Common myeloid progenitor, CD34-positive (primary cell): Measurements from ENCODE around the gene GRK7.
"Not testable (repeated sequence)": the region's sequence is repeated elsewhere in the genome, so short reads cannot be mapped to it uniquely, and the experiment has no call there.

Source experiments
- CTCF ChIA-PET: fragments of 350-600 bp; sonication (Branson Sonifier 250); formaldehyde crosslinking; loops from one replicate; lab custom pipeline; 2021; ENCODE audit warnings: antibody characterized with exemption; lab: Charles Lee
- POLR2A ChIA-PET: fragments of 350-600 bp; sonication (Branson Sonifier 250); formaldehyde crosslinking; loops from one replicate; lab custom pipeline; 2021; ENCODE audit warnings: antibody characterized with exemption; lab: Charles Lee
- DNase-seq, 3 donors: peaks; one replicate each; pipeline versions ENCODE4 v3.0.0 to v3.0.0-alpha.2; 2013
- H3K27ac ChIP-seq, 2 experiments: 1 replicate in 1 of 2; 2 replicates in 1 of 2; pipeline ENCODE4 v1.7.0; 2013; ENCODE audit warnings: inconsistent platforms in 2 of 2, low read length in 2 of 2, mild to moderate bottlenecking in 2 of 2, low read depth in 1 of 2, moderate library complexity in 1 of 2; ENCODE audit not compliant: severe bottlenecking in 2 of 2, insufficient read depth in 1 of 2, poor library complexity in 1 of 2
- H3K27me3 ChIP-seq, 5 experiments: replicated peaks in 2 of 5; 1 replicate in 3 of 5; 2 replicates in 2 of 5; pipeline versions ENCODE4 v1.6.1 to v1.7.0; 2013; ENCODE audit warnings: low read length in 4 of 5, mild to moderate bottlenecking in 2 of 5, moderate library complexity in 2 of 5, inconsistent platforms in 1 of 5; ENCODE audit not compliant: insufficient read depth in 5 of 5, control insufficient read depth in 4 of 5
- H3K36me3 ChIP-seq, 4 experiments: 1 replicate in 2 of 4; 2 replicates in 2 of 4; pipeline versions ENCODE4 v1.6.1 to v1.7.0; 2013; ENCODE audit warnings: low read length in 3 of 4, control low read depth in 1 of 4, mild to moderate bottlenecking in 1 of 4; ENCODE audit not compliant: control insufficient read depth in 4 of 4, insufficient read depth in 4 of 4
- H3K4me1 ChIP-seq, 4 experiments: 1 replicate in 3 of 4; 2 replicates in 1 of 4; pipeline versions ENCODE4 v1.6.1 to v1.7.1; 2013; ENCODE audit warnings: low read length in 3 of 4, mild to moderate bottlenecking in 3 of 4, control low read depth in 1 of 4, inconsistent platforms in 1 of 4, moderate library complexity in 1 of 4; ENCODE audit not compliant: control insufficient read depth in 4 of 4, insufficient read depth in 4 of 4; ENCODE audit errors: control extremely low read depth in 1 of 4
- H3K4me3 ChIP-seq, 7 experiments: 1 replicate in 4 of 7; 2 replicates in 3 of 7; pipeline versions ENCODE4 v1.5.1 to v1.7.0; 2013; ENCODE audit warnings: mild to moderate bottlenecking in 7 of 7, low read length in 6 of 7, moderate library complexity in 6 of 7, inconsistent platforms in 2 of 7, low read depth in 2 of 7, control low read depth in 1 of 7; ENCODE audit not compliant: insufficient read depth in 4 of 7, control insufficient read depth in 1 of 7; ENCODE audit errors: extremely low read depth in 1 of 7
- H3K9me3 ChIP-seq, 5 experiments: 1 replicate in 4 of 5; 2 replicates in 1 of 5; pipeline versions ENCODE4 v1.6.1 to v1.7.1; 2013; ENCODE audit warnings: low read length in 4 of 5, mild to moderate bottlenecking in 2 of 5, inconsistent platforms in 1 of 5, low read depth in 1 of 5, moderate library complexity in 1 of 5; ENCODE audit not compliant: control insufficient read depth in 4 of 5, insufficient read depth in 2 of 5; ENCODE audit errors: control extremely low read depth in 1 of 5
- WGBS: methylation state at CpG from one replicate; pipeline ENCODE4 v1.1.5; 2013; ENCODE audit not compliant: insufficient coverage; 5-methylcytosine and 5-hydroxymethylcytosine counted together

Gene GRK7

GRCh38 chr3:141803538-141803937 is 40.3 kb downstream of the GRK7 start:
- H3K4me1 ChIP-seq: peaks cover 3 to 23% (median 8%) of the 10 kb centered on the region in 4 experiments
- H3K9me3 ChIP-seq, H3K27me3 ChIP-seq, H3K4me3 ChIP-seq, H3K36me3 ChIP-seq, DNase-seq, H3K27ac ChIP-seq, POLR2A ChIA-PET: not testable (repeated sequence)
- WGBS: 95% methylated on average over 4 of the region's 6 CpGs
- CTCF ChIA-PET: interaction anchor here (1.0 to 2.1 kb wide), 2 partner anchors 18 to 65 kb away, joined by 5 read pairs; partner anchors contain the start of gene RNF7

DNA sequence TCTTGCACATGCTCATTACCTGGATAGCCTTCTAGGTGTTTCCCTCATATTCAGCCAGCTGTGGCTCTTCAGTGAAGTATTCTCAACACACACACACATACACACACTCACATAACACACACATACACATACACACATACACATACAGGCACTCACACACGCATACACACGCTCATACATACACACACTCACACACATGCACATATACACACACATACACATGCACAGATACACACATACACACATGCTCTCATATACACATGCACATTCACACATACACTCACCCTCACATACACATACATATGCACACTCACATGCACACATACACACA is 41.2 kb downstream of the GRK7 start:
- H3K36me3 ChIP-seq: no peaks in the 10 kb centered on the region
- POLR2A ChIA-PET: no interaction called here
- peaks cover 0 to 2% (median 0%) of the 10 kb centered on the region in 5 experiments for H3K9me3 ChIP-seq
- no peak for DNase-seq
- CTCF ChIA-PET: interaction anchor here (1.0 to 2.1 kb wide), 2 partner anchors 19 to 66 kb away, joined by 5 read pairs; partner anchors contain the start of gene RNF7
- no peak overlapping the region for H3K27ac ChIP-seq
- H3K27me3 ChIP-seq: no peaks in the 10 kb centered on the region
- H3K4me1 ChIP-seq: peaks cover 0 to 20% (median 4%) of the 10 kb centered on the region in 4 experiments
- 95% methylated on average over 2 of the region's 2 CpGs for WGBS
- H3K4me3 ChIP-seq: no peak overlapping the region

DNA sequence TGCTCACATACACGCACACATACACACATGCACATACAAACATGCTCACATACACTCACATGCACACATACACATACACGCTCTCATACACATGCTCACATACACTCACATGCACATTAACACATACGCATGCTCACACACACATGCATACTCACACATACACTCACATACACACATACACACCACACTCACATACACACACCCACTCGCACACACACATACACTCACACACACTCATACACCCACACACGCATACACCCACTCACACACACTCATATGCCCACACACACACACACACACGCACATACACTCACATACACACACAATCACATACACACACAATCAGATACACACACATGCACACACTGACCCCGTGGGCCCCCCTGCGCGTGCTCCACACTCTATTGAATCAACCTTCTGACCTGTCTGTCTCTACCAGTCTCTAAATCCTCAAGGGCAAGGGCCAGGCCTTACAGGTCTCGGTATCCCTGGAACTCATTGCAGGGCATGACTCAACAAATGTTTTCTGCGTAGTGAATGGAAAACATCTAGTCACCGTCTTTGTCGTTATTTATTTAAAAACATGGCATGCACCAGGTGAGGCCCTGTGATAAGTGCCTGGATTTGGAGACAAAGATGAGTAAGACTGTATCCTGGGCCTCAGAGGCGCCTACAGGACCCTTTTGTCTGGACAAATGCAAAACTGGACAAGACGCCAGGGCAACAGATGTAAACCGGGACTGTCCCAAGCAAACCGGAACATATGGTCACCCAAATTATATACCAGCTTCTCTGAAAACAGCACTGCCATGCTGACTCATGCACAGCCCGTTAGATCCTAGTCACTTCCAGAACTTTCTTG is 41.8 kb downstream of the GRK7 start:
- Histone ChIP-seq H3K27ac (no peak overlapping the region), H3K9me3 (peaks cover 0 to 2% (median 0%) of the 10 kb centered on the region in 5 experiments), H3K4me3 (no peak overlapping the region), H3K27me3 (no peaks in the 10 kb centered on the region), H3K4me1 (peaks cover 0 to 17% (median 4%) of the 10 kb centered on the region in 4 experiments), H3K36me3 (no peaks in the 10 kb centered on the region)
- ChIA-PET CTCF (interaction anchor here (1.3 to 2.1 kb wide), 3 partner anchors 7 to 66 kb away, joined by 3 to 5 read pairs (median 4); partner anchors contain the start of gene RNF7), POLR2A (no interaction called here)
- no peak for DNase-seq
- WGBS: 94% methylated on average over 13 of the region's 18 CpGs

GRCh38 chr3:141807277-141808033 is 44.2 kb downstream of the GRK7 start:
- POLR2A ChIA-PET: interaction anchor here (0.5 kb wide), 1 partner anchor 14 kb away, joined by 7 read pairs; no protein-coding TSS in a partner anchor
- no peaks in the 10 kb centered on the region for H3K27me3 ChIP-seq
- H3K36me3 ChIP-seq: no peaks in the 10 kb centered on the region
- WGBS: 94% methylated on average over 4 of the region's 7 CpGs
- no peaks in the 10 kb centered on the region for H3K9me3 ChIP-seq
- no peak overlapping the region for H3K4me3 ChIP-seq
- CTCF ChIA-PET: no interaction called here
- H3K27ac ChIP-seq: no peak overlapping the region
- no peak for DNase-seq
- H3K4me1 ChIP-seq: peaks cover 0 to 14% (median 4%) of the 10 kb centered on the region in 4 experiments

DNA sequence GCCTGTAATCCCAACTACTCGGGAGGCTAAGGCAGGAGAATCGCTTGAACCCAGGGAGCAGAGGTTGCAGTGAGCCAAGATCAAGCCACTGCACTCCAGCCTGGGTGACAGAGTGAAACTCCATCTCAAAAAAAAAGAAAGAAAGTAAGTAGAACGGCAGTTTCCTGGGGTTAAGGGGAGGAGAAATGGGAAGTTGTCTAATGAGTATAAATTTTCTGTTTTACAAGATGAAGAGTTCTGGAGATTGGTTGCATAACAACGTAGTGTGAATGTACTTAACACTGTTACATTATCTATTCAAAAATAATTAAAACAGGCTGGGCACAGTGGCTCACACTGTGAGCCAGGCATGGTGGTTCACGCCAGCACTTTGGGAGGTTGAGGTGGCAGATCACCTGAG is 45.4 kb downstream of the GRK7 start:
- no peaks in the 10 kb centered on the region for H3K27me3 ChIP-seq
- ChIA-PET POLR2A (no interaction called here), CTCF (interaction anchor here (1.0 kb wide), 1 partner anchor 41 kb away, joined by 3 read pairs; no protein-coding TSS in a partner anchor)
- WGBS: 52% methylated on average over 3 of the region's 5 CpGs
- peak overlapping the region in 2 of 7 experiments; percentile 17 to 26 for H3K4me3 ChIP-seq
- no peaks in the 10 kb centered on the region for H3K36me3 ChIP-seq
- H3K27ac ChIP-seq: no peak overlapping the region
- H3K9me3 ChIP-seq: no peaks in the 10 kb centered on the region
- DNase-seq: peak; percentile 27 to 74 (median 69)
- H3K4me1 ChIP-seq: peaks cover 0 to 14% (median 4%) of the 10 kb centered on the region in 4 experiments

- Histone ChIP-seq H3K9me3 (no peaks in the 10 kb centered on the region), H3K27me3 (no peaks in the 10 kb centered on the region), H3K4me1 (peaks cover 0 to 14% (median 4%) of the 10 kb centered on the region in 4 experiments), H3K36me3 (no peaks in the 10 kb centered on the region), H3K4me3 (no peak overlapping the region), H3K27ac (no peak overlapping the region)
- 100% methylated on average over 1 of the region's 2 CpGs for WGBS
- CTCF ChIA-PET: interaction anchor here (1.0 kb wide), 1 partner anchor 13 kb away, joined by 3 read pairs; no protein-coding TSS in a partner anchor
- DNase-seq: no peak
- POLR2A ChIA-PET: no interaction called here
Measured at GRCh38 chr3:141810161-141810560, 47.0 kb downstream of the GRK7 start.
